HL-60 (cell line): Measurements from ENCODE around the gene TBC1D7.

Experiments
- DNase-seq, 2 experiments: peaks; one replicate each; pipeline ENCODE4 v3.0.0-alpha.2; 2010 to 2020; ENCODE audit warnings: low read depth in 1 of 2, low spot score in 1 of 2
- H3K27ac ChIP-seq: fragments of 250-450 bp; sonication (Bioruptor Pico); replicated peaks from 2 replicates; pipeline ENCODE4 v1.5.1; 2020; ENCODE audit warnings: mild to moderate bottlenecking, moderate library complexity
- H3K27me3 ChIP-seq: fragments of 250-450 bp; sonication (Bioruptor Pico); 2 replicates; pipeline ENCODE4 v1.5.1; 2021; ENCODE audit warnings: mild to moderate bottlenecking, moderate library complexity; ENCODE audit not compliant: insufficient read depth, poor library complexity, severe bottlenecking
- H3K4me3 ChIP-seq: replicated peaks from 2 replicates; pipeline ENCODE4 v1.5.1; 2011; ENCODE audit warnings: mild to moderate bottlenecking, control low read depth, low read length; ENCODE audit not compliant: insufficient read depth
- CTCF ChIP-seq: IDR thresholded peaks from one replicate; pipeline ENCODE4 v1.5.1; 2011; ENCODE audit warnings: low read length, control low read depth, inconsistent platforms; ENCODE audit not compliant: insufficient read depth
- GABPA ChIP-seq: IDR thresholded peaks from 2 replicates; pipeline ENCODE4 v1.6.1; 2012; ENCODE audit warnings: low read depth
- POLR2AphosphoS5 ChIP-seq: IDR thresholded peaks from 2 replicates; pipeline ENCODE4 v1.6.1; 2012; ENCODE audit warnings: low read depth
- REST ChIP-seq: IDR thresholded peaks from 2 replicates; pipeline ENCODE4 v1.6.1; 2012; ENCODE audit warnings: low read depth; ENCODE audit not compliant: insufficient replicate concordance
- SPI1 ChIP-seq: IDR thresholded peaks from 2 replicates; pipeline ENCODE4 v1.6.1; 2012; ENCODE audit warnings: low read depth, mild to moderate bottlenecking, borderline replicate concordance

TBC1D7 gene

GRCh38 chr6:13336553-13336952 is 8.2 kb upstream of the TBC1D7 start:
- Histone ChIP-seq H3K27me3 (no peaks in the 10 kb centered on the region), H3K4me3 (no peak overlapping the region), H3K27ac (no peak overlapping the region)
- TF ChIP-seq SPI1 (no peak), POLR2AphosphoS5 (no peak), CTCF (peak; percentile 88), GABPA (no peak)
- DNase-seq, result peak; percentile 73 to 82

- no peaks in the 10 kb centered on the region for H3K27me3 ChIP-seq
- H3K4me3 ChIP-seq, result no peak overlapping the region
- DNase-seq, result no peak
- no peak overlapping the region for H3K27ac ChIP-seq
- TF ChIP-seq SPI1, result no peak
- TF ChIP-seq CTCF, result no peak
- no peak for TF ChIP-seq POLR2AphosphoS5
- TF ChIP-seq GABPA, result no peak
- TF ChIP-seq REST, result no peak
These were observed 6.6 kb upstream of the TBC1D7 start for GRCh38 chr6:13334953-13335352.

- Histone ChIP-seq H3K27me3 (no peaks in the 10 kb centered on the region), H3K4me3 (no peak overlapping the region), H3K27ac (no peak overlapping the region)
- no peak for DNase-seq
- no peak for TF ChIP-seq POLR2AphosphoS5
- no peak for TF ChIP-seq REST
- TF ChIP-seq GABPA, result no peak
These were observed 4.0 kb upstream of the TBC1D7 start for GRCh38 chr6:13332349-13332706.

- no peak overlapping the region for H3K4me3 ChIP-seq
- H3K27ac ChIP-seq, result no peak overlapping the region
- TF ChIP-seq REST (no peak), SPI1 (no peak), GABPA (no peak), CTCF (peak; percentile 42)
- no peaks in the 10 kb centered on the region for H3K27me3 ChIP-seq
- no peak for DNase-seq
These were observed 3.4 kb upstream of the TBC1D7 start for GRCh38 chr6:13331516-13332348.
